Endothelial cell of umbilical vein (primary cell): Measurements from ENCODE around the gene IVD. TPM values are rescaled to one million over a fixed set of nuclear protein-coding genes. Genes with fewer than 3 reads are reported as not detected.

Source experiments
- BruUV-seq: library from RNA; stranded (reverse); fragments of 400-500 nt; replicated peaks from 2 replicates; lab custom pipeline; 2021; lab: Mats Ljungman, UMichigan
- CTCF ChIA-PET: fragments of 300-600, 350-600 bp; sonication (Branson Sonifier 250); formaldehyde crosslinking; loops from one replicate; lab custom pipeline; 2021; ENCODE audit warnings: antibody characterized with exemption, inconsistent platforms; lab: Charles Lee
- POLR2A ChIA-PET: fragments of 300-600, 350-600 bp; sonication (Branson Sonifier 250); formaldehyde crosslinking; loops from one replicate; lab custom pipeline; 2021; ENCODE audit warnings: antibody characterized with exemption, inconsistent platforms; lab: Charles Lee
- DNase-seq: peaks from one replicate; pipeline ENCODE4 v3.0.0-alpha.2; 2011; ENCODE audit warnings: low read depth, low spot score
- FAIRE-seq: peaks from 2 replicates; lab custom pipeline; 2011; peaks lifted over from hg19 to GRCh38; lab: Jason Lieb, UNC
- H2AFZ ChIP-seq: 2 replicates; pipeline ENCODE4 v1.6.0; 2012; ENCODE audit warnings: low read depth, low read length, control low read depth, inconsistent platforms
- H3K27ac ChIP-seq: 2 replicates; pipeline ENCODE4 v1.5.1; 2011; ENCODE audit warnings: low read depth, mild to moderate bottlenecking, control low read depth, low read length, moderate library complexity; ENCODE audit not compliant: insufficient read depth
- H3K27me3 ChIP-seq, 2 experiments: 2 replicates each; pipeline versions ENCODE4 v1.6.0 to v1.6.1; 2011; ENCODE audit warnings: low read length in 2 of 2, mixed read lengths in 1 of 2; ENCODE audit not compliant: control insufficient read depth in 2 of 2, insufficient read depth in 2 of 2
- H3K36me3 ChIP-seq, 2 experiments: 2 replicates in 1 of 2; 3 replicates in 1 of 2; pipeline ENCODE4 v1.5.1; 2011; ENCODE audit warnings: low read length in 2 of 2, mild to moderate bottlenecking in 1 of 2, moderate library complexity in 1 of 2; ENCODE audit not compliant: control insufficient read depth in 2 of 2, insufficient read depth in 2 of 2; ENCODE audit errors: extremely low read depth in 1 of 2
- H3K4me1 ChIP-seq: 3 replicates; pipeline ENCODE4 v1.5.1; 2011; ENCODE audit warnings: mild to moderate bottlenecking, low read length; ENCODE audit not compliant: control insufficient read depth, insufficient read depth; ENCODE audit errors: extremely low read depth
- H3K4me2 ChIP-seq: 2 replicates; pipeline ENCODE4 v1.6.1; 2011; ENCODE audit warnings: low read length, control low read depth, mixed read lengths; ENCODE audit not compliant: insufficient read depth
- H3K4me3 ChIP-seq, 3 experiments: fragments of 200-600 bp in 1 of 3; sonication (generic), shearing (Covaris generic) in 1 of 3; replicated peaks in 1 of 3; 2 replicates each; pipeline ENCODE4 v1.5.1; 2011 to 2016; ENCODE audit warnings: control low read depth in 3 of 3, low read length in 3 of 3, mild to moderate bottlenecking in 2 of 3, inconsistent platforms in 1 of 3, low read depth in 1 of 3, moderate library complexity in 1 of 3; ENCODE audit not compliant: insufficient read depth in 1 of 3
- H3K79me2 ChIP-seq: 2 replicates; pipeline ENCODE4 v1.6.0; 2012; ENCODE audit warnings: low read length, inconsistent platforms; ENCODE audit not compliant: control insufficient read depth, insufficient read depth
- H3K9ac ChIP-seq: replicated peaks from 2 replicates; pipeline ENCODE3; 2011; ENCODE audit warnings: low read length, control low read depth; ENCODE audit not compliant: insufficient read depth; ENCODE audit errors: extremely low read depth
- H3K9me1 ChIP-seq: replicated peaks from 3 replicates; pipeline ENCODE4 v1.6.0; 2011; ENCODE audit warnings: mild to moderate bottlenecking, low read length; ENCODE audit not compliant: control insufficient read depth, insufficient read depth; ENCODE audit errors: extremely low read depth
- H3K9me3 ChIP-seq: replicated peaks from 2 replicates; pipeline ENCODE4 v1.5.1; 2012; ENCODE audit warnings: low read length, inconsistent platforms; ENCODE audit not compliant: control insufficient read depth, insufficient read depth
- H4K20me1 ChIP-seq: replicated peaks from 2 replicates; pipeline ENCODE3; 2011; ENCODE audit warnings: mild to moderate bottlenecking, low read length; ENCODE audit not compliant: control insufficient read depth, insufficient read depth; ENCODE audit errors: extremely low read depth
- CTCF ChIP-seq, 2 donors: IDR thresholded peaks; 1 replicate in 1 of 2; 2 replicates in 1 of 2; pipeline ENCODE4 v1.5.1; 2011; ENCODE audit warnings: low read length in 2 of 2, mild to moderate bottlenecking in 2 of 2, moderate library complexity in 2 of 2, control low read depth in 1 of 2, inconsistent platforms in 1 of 2, low read depth in 1 of 2; ENCODE audit not compliant: insufficient read depth in 1 of 2; ENCODE audit errors: extremely low read depth in 1 of 2
- EZH2 ChIP-seq: IDR thresholded peaks from 2 replicates; pipeline ENCODE4 v1.6.1; 2012; ENCODE audit warnings: borderline replicate concordance, low read depth, mild to moderate bottlenecking, moderate library complexity, low read length, inconsistent platforms; ENCODE audit not compliant: severe bottlenecking
- FOS ChIP-seq: IDR thresholded peaks from 2 replicates; pipeline ENCODE4 v1.6.1; 2011; ENCODE audit warnings: mild to moderate bottlenecking, low read length, moderate library complexity, borderline replicate concordance; ENCODE audit not compliant: insufficient read depth
- GATA2 ChIP-seq: IDR thresholded peaks from 2 replicates; pipeline ENCODE4 v1.7.0; 2011; ENCODE audit warnings: low read depth, mild to moderate bottlenecking, moderate library complexity, mixed read lengths, low read length; ENCODE audit not compliant: insufficient read length, insufficient read depth
- JUN ChIP-seq: IDR thresholded peaks from 2 replicates; pipeline ENCODE4 v1.6.1; 2011; ENCODE audit warnings: borderline replicate concordance, low read depth; ENCODE audit not compliant: insufficient read length, insufficient read depth
- MYC ChIP-seq: IDR thresholded peaks from one replicate; pipeline ENCODE4 v1.6.1; 2011; ENCODE audit warnings: mild to moderate bottlenecking, low read depth, low read length
- POLR2A ChIP-seq: IDR thresholded peaks from 2 replicates; pipeline ENCODE4 v1.6.1; 2012; ENCODE audit warnings: low read depth, mild to moderate bottlenecking, control low read depth, low read length
- POLR2AphosphoS5 ChIP-seq: IDR thresholded peaks from 2 replicates; pipeline ENCODE4 v1.6.1; 2012; ENCODE audit warnings: low read depth, mild to moderate bottlenecking, control low read depth, low read length, moderate library complexity; ENCODE audit not compliant: insufficient read depth
- dilution Hi-C: fragments of 300-500 bp; cut with MboI; formaldehyde crosslinking; loops from one replicate; pipeline ENCODE4 v1.15.0; 2019; ENCODE audit warnings: low sequenced_read_pairs; ENCODE audit not compliant: extremely low pct_ligation_motif_present
- intact Hi-C: fragments of 100-400 bp; cut with micrococcal nuclease; formaldehyde crosslinking; loops from one replicate; pipeline ENCODE4 v1.10.0; 2022
- polyA plus RNA-seq, 4 experiments: library from polyadenylated mRNA; depleted of rRNA in 3 of 4; stranded (reverse) in 3 of 4; unstranded in 1 of 4; fragments of >200 nt; gene quantifications; 2 replicates each; pipeline versions ENCODE4 v1.2.1 to v1.2.3, GENCODE V29; 2011 to 2012; ENCODE audit warnings: missing spikeins in 1 of 4
- total RNA-seq: library from RNA; stranded (reverse); gene quantifications from 2 replicates; pipeline ENCODE4 v1.2.3, GENCODE V29; 2021
- TF ChIP-seq, protein P1 (sequence below): IDR thresholded peaks from 2 replicates; pipeline ENCODE4 v1.6.1; 2011; ENCODE audit not compliant: insufficient read depth, insufficient read length

IVD gene
- total and polyA plus RNA-seq, 2 donors (not counting 3 experiments of a cell fraction or from before 2014, with no cell fraction given): 34.1 to 62.5 TPM

DNA sequence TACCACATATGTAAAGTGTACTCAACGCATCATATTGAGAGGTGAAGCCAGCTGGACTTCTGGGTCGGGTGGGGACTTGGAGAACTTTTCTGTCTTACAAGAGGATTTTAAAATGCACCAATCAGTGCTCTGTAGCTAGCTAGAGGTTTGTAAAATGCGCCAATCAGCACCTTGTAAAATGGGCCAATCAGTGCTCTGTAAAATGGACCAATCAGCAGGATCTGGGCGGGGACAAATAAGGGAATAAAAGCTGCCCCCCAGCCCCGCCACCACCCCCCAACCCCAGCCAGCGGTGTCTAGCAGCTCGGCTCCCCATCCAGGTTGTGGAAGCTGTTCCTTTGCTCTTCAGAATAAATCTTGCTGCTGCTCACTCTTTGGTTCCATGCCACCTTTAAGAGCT lies 6.2 kb upstream of the IVD start:
- Histone ChIP-seq H4K20me1 (no peaks in the 10 kb centered on the region), H3K4me1 (no peaks in the 10 kb centered on the region), H2AFZ (no peak overlapping the region), H3K27ac (no peak overlapping the region), H3K9me1 (no peaks in the 10 kb centered on the region), H3K4me2 (no peak overlapping the region), H3K36me3 (no peaks in the 10 kb centered on the region), H3K27me3 (no peaks in the 10 kb centered on the region), H3K79me2 (no peaks in the 10 kb centered on the region), H3K9ac (no peak overlapping the region), H3K4me3 (no peak overlapping the region), H3K9me3 (no peaks in the 10 kb centered on the region)
- BruUV-seq: no TSS peak
- TF ChIP-seq, protein P1, sequence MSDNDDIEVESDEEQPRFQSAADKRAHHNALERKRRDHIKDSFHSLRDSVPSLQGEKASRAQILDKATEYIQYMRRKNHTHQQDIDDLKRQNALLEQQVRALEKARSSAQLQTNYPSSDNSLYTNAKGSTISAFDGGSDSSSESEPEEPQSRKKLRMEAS: no peak
- TF ChIP-seq CTCF (IDR thresholded peaks at IDR 0.05; ENCODE audit: extremely low read depth in 1 of 2, insufficient read depth in 1 of 2, low read depth in 1 of 2, low read length in 2 of 2): no peak
- DNase-seq: no peak
- dilution Hi-C loops: no loop called here
- intact Hi-C loops: no loop called here
- ChIA-PET CTCF (interaction anchor here (0.6 to 1.5 kb wide), 4 partner anchors 8 to 107 kb away, joined by 3 to 5 read pairs (median 4); no protein-coding TSS in a partner anchor), POLR2A (no interaction called here)
- no peak for FAIRE-seq

- no TSS peak for BruUV-seq
- TF ChIP-seq POLR2A (no peak), EZH2 (no peak), GATA2 (no peak), CTCF (IDR thresholded peaks at IDR 0.05; ENCODE audit: extremely low read depth in 1 of 2, insufficient read depth in 1 of 2, low read depth in 1 of 2, low read length in 2 of 2) (no peak), MYC (no peak), JUN (no peak), FOS (no peak), POLR2AphosphoS5 (no peak)
- TF ChIP-seq, protein P1: no peak
- ChIA-PET CTCF (interaction anchor here (0.8 to 1.5 kb wide), 3 partner anchors 11 to 94 kb away, joined by 3 read pairs; no protein-coding TSS in a partner anchor), POLR2A (no interaction called here)
- peaks cover 15% of the 10 kb centered on the region for H3K79me2 ChIP-seq
- no peak for FAIRE-seq
- peaks cover 7 to 22% of the 10 kb centered on the region in 2 experiments for H3K36me3 ChIP-seq
- peaks cover 11% of the 10 kb centered on the region for H3K4me1 ChIP-seq
- no peaks in the 10 kb centered on the region for H3K9me3 ChIP-seq
- H4K20me1 ChIP-seq: no peaks in the 10 kb centered on the region
- dilution Hi-C loops (no loop called here), intact Hi-C loops (loop anchor here (5.0 kb wide), 1 partner anchor 40 kb away; no protein-coding TSS in a partner anchor)
- DNase-seq: no peak
- no peak overlapping the region for H3K4me3 ChIP-seq
- H2AFZ ChIP-seq: no peak overlapping the region
- H3K27ac ChIP-seq: no peak overlapping the region
- no peak overlapping the region for H3K9ac ChIP-seq
- H3K4me2 ChIP-seq: no peak overlapping the region
- no peaks in the 10 kb centered on the region for H3K27me3 ChIP-seq
- no peaks in the 10 kb centered on the region for H3K9me1 ChIP-seq
Observed at GRCh38 chr15:40407330-40407990, 1.9 kb downstream of the IVD start.
